GM18508 (cell line): ENCODE data around the gene CYP2U1.
"Not testable (repeated sequence)": the region's sequence is repeated elsewhere in the genome, so short reads cannot be mapped to it uniquely, and the experiment has no call there.

ENCODE experiments used
- ATAC-seq: cut with Tn5 transposase; IDR thresholded peaks from one replicate; pipeline ENCODE4 v1.9.1; 2021; ENCODE audit warnings: moderate number of reproducible peaks; ENCODE audit not compliant: insufficient read depth, unreplicated experiment

CYP2U1 gene

GRCh38 chr4:107916623-107917022, 14.7 kb upstream of the CYP2U1 start:
- ATAC-seq = no peak

GRCh38 chr4:107917500-107917899, 13.8 kb upstream of the CYP2U1 start:
- no peak for ATAC-seq

GRCh38 chr4:107922486-107923473, 8.6 kb upstream of the CYP2U1 start:
- ATAC-seq = no peak

DNA sequence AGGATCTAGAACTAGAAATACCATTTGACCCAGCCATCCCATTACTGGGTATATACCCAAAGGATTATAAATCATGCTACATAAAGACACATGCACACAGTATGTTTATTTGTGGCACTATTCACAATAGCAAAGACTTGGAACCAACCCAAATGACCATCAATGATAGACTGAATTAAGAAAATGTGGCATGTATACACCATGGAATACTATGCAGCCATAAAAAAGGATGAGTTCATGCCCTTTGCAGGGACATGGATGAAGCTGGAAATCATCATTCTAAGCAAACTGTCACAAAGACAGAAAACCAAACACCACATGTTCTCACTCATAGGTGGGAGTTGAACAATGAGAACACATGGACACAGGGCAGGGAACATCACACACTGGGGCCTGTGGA, 5.6 kb upstream of the CYP2U1 start:
- ATAC-seq = not testable (repeated sequence)

DNA sequence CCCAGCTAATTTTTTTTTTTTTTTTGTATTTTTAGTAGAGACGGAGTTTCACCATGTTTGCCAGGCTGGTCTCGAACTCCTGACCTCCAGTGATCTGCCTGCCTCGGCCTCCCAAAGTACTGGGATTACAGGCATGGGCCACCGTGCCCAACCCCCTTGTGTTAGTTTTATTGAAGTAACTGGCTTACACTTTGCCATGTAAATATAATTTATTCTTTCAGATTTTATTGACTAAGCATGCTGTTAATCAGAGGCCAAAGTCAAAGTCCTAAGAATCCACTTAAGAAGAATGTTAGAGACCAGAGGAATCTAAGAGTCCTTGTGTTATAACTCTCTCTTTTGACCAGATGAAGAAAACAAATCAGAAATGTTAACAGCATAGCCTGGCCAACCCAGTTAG, 4.5 kb upstream of the CYP2U1 start:
- not testable (repeated sequence) for ATAC-seq

DNA sequence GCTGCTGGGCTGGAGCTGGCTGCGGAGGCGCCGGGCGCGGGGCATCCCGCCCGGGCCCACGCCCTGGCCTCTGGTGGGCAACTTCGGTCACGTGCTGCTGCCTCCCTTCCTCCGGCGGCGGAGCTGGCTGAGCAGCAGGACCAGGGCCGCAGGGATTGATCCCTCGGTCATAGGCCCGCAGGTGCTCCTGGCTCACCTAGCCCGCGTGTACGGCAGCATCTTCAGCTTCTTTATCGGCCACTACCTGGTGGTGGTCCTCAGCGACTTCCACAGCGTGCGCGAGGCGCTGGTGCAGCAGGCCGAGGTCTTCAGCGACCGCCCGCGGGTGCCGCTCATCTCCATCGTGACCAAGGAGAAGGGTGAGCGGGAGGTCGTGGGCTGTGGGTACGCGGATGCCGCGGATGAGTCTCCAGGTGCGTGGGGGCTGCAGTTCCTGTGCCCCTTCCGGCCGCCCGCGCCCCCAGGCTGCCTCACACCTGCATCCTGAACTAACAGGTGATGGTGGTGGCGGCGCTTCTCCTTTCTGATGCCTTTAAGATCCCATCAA, 499 bp downstream of the CYP2U1 start:
- ATAC-seq = peak; percentile 0

DNA sequence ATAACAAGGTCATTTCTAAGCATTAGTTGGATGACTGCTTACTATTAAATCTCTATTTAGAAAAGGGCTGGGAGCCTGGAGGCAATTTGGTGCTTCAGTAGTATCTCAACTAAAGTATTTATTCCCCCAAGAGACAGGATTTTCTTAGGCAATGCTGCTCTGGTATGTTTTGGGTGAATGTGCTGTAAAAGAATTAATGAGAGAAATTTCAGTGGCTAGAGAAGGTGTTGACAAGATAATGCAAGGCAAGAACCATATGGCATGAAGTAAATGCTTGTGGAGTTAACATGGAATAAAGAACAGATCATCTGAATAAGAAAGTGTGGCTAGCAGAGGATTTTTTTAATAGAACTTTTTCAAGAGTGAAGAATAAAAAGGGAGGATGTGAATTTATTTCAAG, 3.9 kb downstream of the CYP2U1 start:
- ATAC-seq = no peak

DNA sequence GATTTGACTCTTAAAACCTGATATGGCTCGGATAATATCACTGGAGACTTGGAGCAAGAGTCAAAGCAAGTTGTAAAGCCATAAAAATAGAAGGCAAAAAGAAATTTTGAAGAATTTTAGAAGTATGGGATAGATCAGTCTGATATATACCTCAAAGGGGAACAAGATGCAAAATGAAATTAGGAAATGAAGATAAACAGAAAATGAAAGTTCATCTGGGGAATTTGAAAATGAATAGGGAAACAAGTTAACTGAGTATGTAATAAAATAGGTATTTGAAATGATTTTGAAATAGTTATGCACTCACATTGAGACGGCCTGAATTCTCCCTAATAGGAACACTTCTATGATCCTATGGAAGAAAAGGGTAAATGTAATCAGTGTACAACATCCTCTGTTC, 5.7 kb downstream of the CYP2U1 start:
- peak; percentile 50 for ATAC-seq

GRCh38 chr4:107939307-107939706, 8.0 kb downstream of the CYP2U1 start:
- no peak for ATAC-seq

DNA sequence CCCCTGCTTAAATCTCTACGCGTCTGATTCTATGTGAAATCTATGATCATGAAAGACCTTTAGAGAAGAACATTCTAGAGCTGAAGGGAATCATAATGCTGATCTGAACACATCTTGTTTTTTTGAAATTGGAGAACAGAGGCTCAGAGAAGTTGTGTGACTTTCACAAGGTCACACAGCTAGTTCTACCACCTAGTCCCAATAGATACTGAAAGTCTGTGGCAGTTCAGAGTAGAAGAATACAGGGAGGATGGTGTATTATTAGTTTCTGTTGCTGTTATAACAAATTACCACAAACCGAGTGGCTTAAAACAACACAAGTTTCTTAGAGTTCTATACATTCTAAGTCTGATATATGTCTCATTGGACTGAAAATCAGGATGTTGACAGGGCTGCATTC, 14.5 kb downstream of the CYP2U1 start:
- ATAC-seq = no peak

DNA sequence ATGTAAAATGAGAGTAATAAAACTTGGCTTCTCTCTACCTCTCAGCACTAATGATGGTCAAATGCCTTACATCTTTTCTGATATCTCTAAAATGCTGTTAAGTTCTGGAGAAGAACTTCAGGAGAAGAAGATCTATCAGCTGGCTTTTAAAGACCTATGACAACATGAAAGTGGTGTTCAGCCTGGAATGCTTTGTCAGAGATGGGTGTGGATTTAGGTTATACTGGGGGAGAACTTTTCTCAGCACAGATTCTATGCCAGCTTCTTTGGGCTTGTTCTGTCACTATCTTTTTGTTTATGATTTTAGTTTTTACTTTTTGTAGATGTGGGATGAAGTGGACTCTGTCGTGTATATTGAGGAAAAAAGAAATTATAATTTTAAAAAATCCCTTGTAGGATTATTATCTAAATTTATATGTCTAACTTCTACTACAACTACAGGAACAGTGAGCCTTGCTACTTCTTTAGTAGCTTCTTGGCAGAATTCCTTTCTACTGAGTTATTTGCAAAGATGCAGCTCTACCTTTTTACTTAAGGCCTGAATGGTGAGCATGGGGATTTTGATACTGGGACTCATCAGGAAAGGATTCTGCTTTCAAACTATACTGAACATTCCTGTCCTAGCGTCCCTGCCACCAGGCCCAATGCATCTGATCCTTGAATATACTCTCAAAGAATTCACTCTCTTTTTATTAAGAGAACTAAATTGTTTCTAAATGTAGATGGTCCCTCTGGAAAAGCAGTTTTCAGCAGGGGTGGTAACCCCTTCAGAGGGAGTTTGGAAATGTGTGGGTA, 19.6 kb downstream of the CYP2U1 start:
- ATAC-seq = no peak

DNA sequence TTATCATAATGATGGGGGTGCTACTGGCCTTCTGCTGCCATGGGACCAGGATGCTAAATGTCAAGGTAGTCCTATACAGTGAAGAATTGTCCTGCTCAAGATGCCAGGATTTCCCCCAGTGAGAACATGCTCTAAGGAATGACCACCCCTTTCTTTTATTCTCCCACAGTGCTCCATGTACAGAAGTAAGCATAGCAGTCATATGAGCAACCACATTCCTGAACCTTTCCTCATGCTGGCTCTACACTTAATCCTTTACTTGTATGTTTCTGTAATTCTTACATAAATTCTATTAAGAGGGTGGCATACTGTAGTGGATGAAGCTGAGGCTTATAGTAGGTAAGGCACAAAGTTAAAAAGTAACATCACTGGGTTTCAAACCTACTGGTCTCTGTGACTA, 20.2 kb downstream of the CYP2U1 start:
- ATAC-seq = no peak

DNA sequence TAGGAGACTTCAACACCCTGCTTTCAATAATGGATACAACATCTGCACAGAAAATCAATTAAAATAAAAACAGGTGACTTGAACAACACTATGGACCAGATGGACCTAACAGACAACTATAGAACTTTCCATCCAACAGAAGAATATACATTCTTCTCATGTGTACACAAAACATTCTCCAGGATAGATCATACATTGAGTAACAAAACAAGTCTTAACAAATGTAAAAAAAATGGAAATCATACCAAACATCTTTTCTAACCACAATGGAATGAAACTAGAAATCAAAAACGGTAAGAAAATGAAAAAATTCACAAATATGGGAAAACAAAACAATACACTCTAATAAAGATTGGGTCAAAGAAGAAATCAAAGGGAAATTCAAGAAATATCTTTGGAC, 24.7 kb downstream of the CYP2U1 start:
- ATAC-seq = no peak

DNA sequence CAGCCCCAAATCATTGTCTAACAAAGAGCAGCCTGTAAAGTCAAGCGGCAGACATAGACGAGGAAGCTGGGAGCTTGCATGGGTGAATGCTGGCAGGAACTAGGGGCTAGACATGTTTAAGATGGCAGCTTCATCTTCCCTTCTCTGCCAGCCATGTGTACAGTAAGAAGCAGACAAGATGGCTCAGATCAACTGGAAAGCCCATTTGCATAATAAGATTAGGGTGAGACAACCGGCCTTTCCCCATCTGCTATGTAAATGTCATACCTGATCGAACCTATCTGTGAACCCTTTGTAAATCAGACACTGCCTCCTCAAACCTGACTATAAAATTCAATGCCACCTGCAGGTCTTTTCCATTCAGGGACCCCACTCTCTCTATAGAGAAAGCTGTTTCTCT, 35.6 kb downstream of the CYP2U1 start:
- no peak for ATAC-seq

GRCh38 chr4:107967519-107967918, 36.2 kb downstream of the CYP2U1 start:
- ATAC-seq = not testable (repeated sequence)

DNA sequence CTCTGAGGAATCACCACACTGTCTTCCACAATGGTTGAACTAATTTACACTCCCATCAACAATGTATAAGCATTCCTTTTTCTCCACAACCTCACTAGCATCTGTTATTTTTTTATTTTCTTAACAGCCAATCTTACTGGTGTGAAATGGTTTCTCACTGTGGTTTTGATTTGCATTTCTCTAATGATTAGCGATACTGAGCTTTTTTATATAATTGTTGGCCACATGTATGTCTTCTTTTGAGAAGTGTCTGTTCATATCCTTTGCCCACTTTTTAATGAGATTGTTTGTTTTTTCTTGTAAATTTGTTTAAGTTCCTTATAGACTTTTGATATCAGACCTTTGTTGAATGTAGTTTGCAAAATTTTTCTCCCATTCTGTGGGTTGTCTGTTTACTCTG, 36.6 kb downstream of the CYP2U1 start:
- not testable (repeated sequence) for ATAC-seq

GRCh38 chr4:107970063-107970798, 38.9 kb downstream of the CYP2U1 start:
- no peak for ATAC-seq

- ATAC-seq = no peak
Measured at GRCh38 chr4:107972605-107973004, 41.3 kb downstream of the CYP2U1 start.

DNA sequence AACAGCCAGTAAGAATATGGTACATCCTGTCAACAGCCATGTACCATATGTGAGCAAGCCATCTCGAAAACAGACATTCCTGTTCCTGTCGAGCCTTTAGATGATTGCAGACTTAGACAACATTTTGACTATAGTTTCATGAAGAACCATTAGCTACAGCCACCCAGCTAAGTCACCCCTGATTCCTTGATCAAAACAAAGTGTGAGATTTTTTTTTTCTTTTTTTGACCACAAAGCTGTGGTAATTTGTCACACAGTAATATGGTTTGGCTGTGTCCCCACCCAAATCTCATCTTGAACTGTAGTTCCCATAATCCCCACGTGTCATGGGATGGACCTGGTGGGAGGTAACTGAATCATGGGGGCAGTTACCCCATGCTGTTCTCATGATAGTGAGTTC, 43.2 kb downstream of the CYP2U1 start:
- no peak for ATAC-seq

- no peak for ATAC-seq
Measured at GRCh38 chr4:107977482-107977881, 46.1 kb downstream of the CYP2U1 start.
